GM13976 (cell line): ENCODE data around the gene MGAT2.

Experiments used
- DNase-seq: peaks from one replicate; pipeline ENCODE4 v3.0.0; 2012; ENCODE audit warnings: low spot score
- CTCF ChIP-seq: IDR thresholded peaks from 2 replicates; pipeline ENCODE4 v1.5.1; 2012; ENCODE audit warnings: borderline replicate concordance, mild to moderate bottlenecking; ENCODE audit not compliant: insufficient read depth; ENCODE audit errors: extremely low read depth, missing control alignments, control extremely low read depth
- in situ Hi-C: fragments of 300-500 bp; cut with MboI; formaldehyde crosslinking; loops from one replicate; pipeline ENCODE4 v1.12.0; 2022; ENCODE audit warnings: low sequenced_read_pairs, mixed read lengths, inconsistent platforms; ENCODE audit not compliant: unreplicated experiment

Gene MGAT2

GRCh38 chr14:49589387-49589786, 31.2 kb upstream of the MGAT2 start:
- DNase-seq: no peak
- no peak for TF ChIP-seq CTCF
- in situ Hi-C loops: no loop called here

- in situ Hi-C loops: no loop called here
- no peak for DNase-seq
Observed at GRCh38 chr14:49593016-49593415, 27.6 kb upstream of the MGAT2 start.

GRCh38 chr14:49594347-49595091, 26.1 kb upstream of the MGAT2 start:
- in situ Hi-C loops: no loop called here
- peak; percentile 49 for DNase-seq
- no peak for TF ChIP-seq CTCF

More at GRCh38 chr14:49593016-49593415, 27.6 kb upstream of the MGAT2 start:
- no peak for TF ChIP-seq CTCF

- no peak for TF ChIP-seq CTCF
- DNase-seq: no peak
- in situ Hi-C loops: no loop called here
Observed at GRCh38 chr14:49598189-49598484, 22.5 kb upstream of the MGAT2 start.

- DNase-seq: peak; percentile 84
- TF ChIP-seq CTCF: no peak
- in situ Hi-C loops: no loop called here
Observed at GRCh38 chr14:49598485-49599300, 21.9 kb upstream of the MGAT2 start, which contains the start of gene LRR1. Gene LRR1, plus strand, starts transcription at chr14:49598940. Its CDS starts 81 bp downstream, at chr14:49599021.

GRCh38 chr14:49607583-49607982, 13.0 kb upstream of the MGAT2 start:
- no peak for TF ChIP-seq CTCF
- in situ Hi-C loops: no loop called here
- DNase-seq: no peak

GRCh38 chr14:49612251-49612650, 8.3 kb upstream of the MGAT2 start:
- no peak for DNase-seq
- TF ChIP-seq CTCF: no peak
- in situ Hi-C loops: no loop called here
